Measurements from ENCODE around the gene PDGFA.

The PDGFA gene

GRCh38 chr7:485188-486081 is 34.2 kb downstream of the PDGFA start:
- H3K4me3 ChIP-seq (ENCODE audit: low read depth, low read length), result no peak overlapping the region
- TF ChIP-seq CTCF (conservative IDR thresholded peaks at IDR 0.05; ENCODE audit: low read depth, low read length), result no peak
- DNase-seq (ENCODE audit: low read depth), result no peak

DNA sequence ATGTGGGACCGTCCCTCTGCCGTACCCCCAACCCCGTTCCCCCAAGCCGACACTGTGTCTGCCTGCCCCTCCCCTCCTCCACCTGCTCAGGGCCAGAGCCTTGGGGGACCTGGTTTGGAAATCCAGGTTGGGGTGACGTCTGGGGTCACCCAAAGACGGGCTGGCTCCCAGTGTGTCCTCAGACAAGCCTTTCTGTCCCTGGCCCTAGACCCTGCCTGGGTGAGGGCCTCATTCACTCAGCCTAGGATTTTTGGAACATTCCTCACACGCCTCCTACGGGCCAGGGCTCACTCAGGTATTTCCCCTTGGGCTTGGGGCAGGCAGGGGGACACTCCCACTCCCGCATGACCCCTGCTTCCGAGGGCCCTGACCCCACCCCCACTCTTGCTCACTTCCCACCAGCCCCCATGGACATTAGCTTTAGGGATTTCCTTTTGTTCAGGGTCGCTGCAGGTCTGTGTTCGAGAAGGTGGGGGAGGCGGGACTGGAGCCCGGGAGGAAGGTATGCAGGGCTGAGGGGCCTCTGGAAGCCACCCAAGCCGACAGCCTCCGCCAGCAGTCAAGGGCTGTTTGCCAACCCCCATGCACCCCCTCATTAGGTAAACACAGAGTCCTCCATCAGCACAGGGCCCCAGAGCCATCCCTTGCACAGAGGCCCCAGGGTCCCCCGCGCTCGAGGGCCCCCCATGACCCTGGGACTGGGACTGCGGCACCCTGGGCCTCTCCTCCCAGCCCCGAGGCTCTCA is 35.1 kb downstream of the PDGFA start:
- no peak for DNase-seq (ENCODE audit: low read depth)
- H3K4me3 ChIP-seq (ENCODE audit: low read depth, low read length), result no peak overlapping the region
- TF ChIP-seq CTCF (conservative IDR thresholded peaks at IDR 0.05; ENCODE audit: low read depth, low read length), result no peak

DNA sequence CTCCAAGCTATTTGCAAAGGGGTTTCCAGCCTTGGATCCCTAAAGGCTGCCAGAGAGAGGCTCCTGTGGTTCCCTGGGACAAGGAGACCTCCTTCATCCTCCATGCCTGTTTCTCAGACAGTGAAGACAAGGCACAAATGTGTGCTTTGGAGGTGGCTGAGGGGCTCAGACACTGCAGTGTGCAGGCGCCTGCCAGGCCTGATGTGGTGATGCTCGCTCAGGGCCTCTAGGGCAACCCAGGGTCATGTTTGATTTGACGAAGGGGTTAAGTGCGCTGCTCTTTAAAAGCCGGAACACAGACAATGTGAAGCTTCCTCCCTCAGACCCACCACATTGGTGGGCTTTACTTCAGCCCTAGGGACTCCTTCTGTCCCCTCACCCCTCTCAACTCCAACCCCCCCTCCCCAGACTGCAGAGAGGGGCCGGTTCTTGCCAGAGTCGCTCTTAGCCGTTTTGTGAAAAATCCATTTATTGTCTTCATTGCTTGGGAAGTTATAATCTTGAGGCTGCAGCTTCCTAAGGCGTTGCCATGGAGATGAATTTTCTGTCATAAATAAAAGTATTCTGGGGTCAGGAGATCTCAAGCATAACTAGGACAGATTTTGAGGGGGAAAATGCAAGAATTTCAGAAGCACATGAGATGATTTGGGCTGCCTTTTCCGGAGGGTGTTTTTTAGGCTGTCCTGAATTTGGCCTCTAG is 35.8 kb downstream of the PDGFA start:
- no peak for DNase-seq (ENCODE audit: low read depth)
- H3K4me3 ChIP-seq (ENCODE audit: low read depth, low read length), result no peak overlapping the region
- no peak for TF ChIP-seq CTCF (conservative IDR thresholded peaks at IDR 0.05; ENCODE audit: low read depth, low read length)

- no peak for TF ChIP-seq CTCF (conservative IDR thresholded peaks at IDR 0.05; ENCODE audit: low read depth, low read length)
- H3K4me3 ChIP-seq (ENCODE audit: low read depth, low read length), result no peak overlapping the region
- no peak for DNase-seq (ENCODE audit: low read depth)
These were observed 37.0 kb downstream of the PDGFA start for GRCh38 chr7:482521-483083.

DNA sequence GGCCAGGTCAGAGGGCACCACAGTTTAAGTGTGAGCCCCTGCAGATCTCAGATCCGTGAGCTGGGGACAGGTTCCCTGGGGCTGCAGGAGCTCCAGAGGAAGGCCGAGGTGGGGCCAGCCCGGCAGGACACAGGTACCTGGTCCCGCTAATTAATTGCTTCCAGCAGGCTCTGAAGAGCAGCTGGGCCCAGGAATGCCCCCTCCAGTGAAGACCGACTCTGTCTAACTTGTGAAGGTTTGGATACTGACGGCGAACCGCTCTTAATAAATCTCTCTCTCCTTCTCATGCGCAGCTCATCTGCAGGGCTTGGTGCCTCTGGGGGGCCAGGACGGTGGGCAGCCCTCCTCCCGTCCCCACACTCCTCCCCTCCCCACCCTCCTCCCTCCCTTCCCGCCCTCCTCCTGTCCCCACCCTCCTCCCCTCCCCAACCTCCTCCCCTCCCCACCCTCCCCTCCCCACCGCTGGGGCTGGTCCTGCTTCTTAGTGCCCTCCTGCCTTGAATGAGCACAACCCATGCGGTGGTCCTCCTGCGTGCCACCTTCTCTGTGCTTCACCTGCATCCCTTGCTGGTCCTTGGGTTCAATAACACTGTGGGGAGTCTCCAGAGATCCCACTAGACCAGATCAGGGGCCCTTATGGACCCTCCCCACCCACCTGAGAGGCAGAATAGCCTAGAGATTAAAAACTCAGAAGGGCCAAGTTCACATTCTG is 38.3 kb downstream of the PDGFA start:
- DNase-seq (ENCODE audit: low read depth), result no peak
- TF ChIP-seq CTCF (conservative IDR thresholded peaks at IDR 0.05; ENCODE audit: low read depth, low read length), result no peak
- no peak overlapping the region for H3K4me3 ChIP-seq (ENCODE audit: low read depth, low read length)

DNA sequence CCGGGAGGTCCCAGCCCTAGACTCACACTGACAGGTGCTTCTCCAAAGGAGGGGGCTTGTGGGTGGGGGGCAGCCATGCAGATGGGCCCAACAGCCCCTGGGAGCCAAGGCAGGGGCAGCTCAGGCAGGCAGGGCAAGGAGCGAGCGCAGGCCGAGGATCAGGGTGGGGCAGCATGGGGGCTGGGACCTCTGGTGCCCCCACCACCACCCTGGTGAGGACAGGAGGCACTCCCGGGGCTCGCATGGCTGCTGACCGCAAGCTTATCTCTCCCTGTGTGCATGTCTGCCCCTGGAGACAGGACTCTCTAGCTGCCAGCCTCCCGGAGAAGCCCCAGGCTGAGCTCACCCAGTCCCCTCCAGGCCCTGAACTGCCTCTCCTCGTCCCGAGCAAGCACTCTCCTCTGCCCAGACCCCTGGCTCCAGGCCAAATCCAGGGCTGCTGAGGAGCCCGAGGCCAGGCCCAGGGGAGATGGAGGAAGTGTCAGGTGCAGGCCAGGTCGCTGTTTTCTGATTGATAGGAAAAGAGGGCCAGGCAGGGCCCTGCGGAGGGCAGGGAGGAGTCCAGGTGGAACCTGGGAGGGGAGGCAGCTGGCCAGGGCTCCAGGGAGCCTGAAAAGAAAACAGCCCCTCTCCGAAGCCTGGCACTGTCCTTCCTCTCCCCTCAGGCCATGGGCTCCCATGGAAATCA is 39.0 kb downstream of the PDGFA start:
- H3K4me3 ChIP-seq (ENCODE audit: low read depth, low read length), result no peak overlapping the region
- TF ChIP-seq CTCF (conservative IDR thresholded peaks at IDR 0.05; ENCODE audit: low read depth, low read length), result no peak
- no peak for DNase-seq (ENCODE audit: low read depth)
